H1 (cell line): ENCODE results near the gene AVPR2.

Source experiments
- BACH1 ChIP-seq: IDR thresholded peaks from 2 replicates; pipeline ENCODE4 v1.6.1; 2012; ENCODE audit warnings: low read length, improper control_type of control experiment
- CTCF ChIP-seq, 3 experiments: IDR thresholded peaks; 1 replicate in 2 of 3; 2 replicates in 1 of 3; pipeline versions ENCODE4 v1.5.1 to v1.6.1; 2011; ENCODE audit warnings: low read length in 3 of 3, mild to moderate bottlenecking in 3 of 3, inconsistent platforms in 2 of 3, low read depth in 1 of 3, moderate library complexity in 1 of 3; ENCODE audit not compliant: insufficient read depth in 1 of 3; ENCODE audit errors: control extremely low read depth in 1 of 3
- EP300 ChIP-seq, 2 experiments: IDR thresholded peaks; 1 replicate in 1 of 2; 2 replicates in 1 of 2; pipeline ENCODE4 v1.6.1; 2011 to 2012; ENCODE audit warnings: low read depth in 2 of 2, low read length in 2 of 2, mild to moderate bottlenecking in 2 of 2, borderline replicate concordance in 1 of 2, inconsistent platforms in 1 of 2, moderate library complexity in 1 of 2
- HDAC6 ChIP-seq: IDR thresholded peaks from one replicate; pipeline ENCODE4 v1.7.1; 2012; ENCODE audit warnings: low read depth, mild to moderate bottlenecking, inconsistent platforms, low read length, moderate library complexity
- JUN ChIP-seq: IDR thresholded peaks from 2 replicates; pipeline ENCODE4 v1.6.1; 2011; ENCODE audit warnings: low read depth, mild to moderate bottlenecking, improper control_type of control experiment, low read length
- POLR2A ChIP-seq, 2 experiments: IDR thresholded peaks; 1 replicate in 1 of 2; 2 replicates in 1 of 2; pipeline ENCODE4 v1.6.1; 2011; ENCODE audit warnings: low read depth in 2 of 2, low read length in 2 of 2, mild to moderate bottlenecking in 2 of 2; ENCODE audit errors: control extremely low read depth in 1 of 2
- POLR2AphosphoS5 ChIP-seq: IDR thresholded peaks from 2 replicates; pipeline ENCODE4 v1.6.1; 2011; ENCODE audit warnings: low read depth, low read length
- RAD21 ChIP-seq, 2 experiments: IDR thresholded peaks in 1 of 2; conservative IDR thresholded peaks in 1 of 2; 2 replicates each; pipeline ENCODE4 v1.6.1; 2011; ENCODE audit warnings: low read depth in 2 of 2, low read length in 2 of 2, improper control_type of control experiment in 1 of 2, inconsistent platforms in 1 of 2, mild to moderate bottlenecking in 1 of 2, moderate library complexity in 1 of 2
- RFX5 ChIP-seq: IDR thresholded peaks from 2 replicates; pipeline ENCODE4 v1.6.1; 2011; ENCODE audit warnings: low read depth, low read length, improper control_type of control experiment, borderline replicate concordance
- RXRA ChIP-seq: IDR thresholded peaks from 2 replicates; pipeline ENCODE4 v1.6.1; 2011; ENCODE audit warnings: low read depth, mild to moderate bottlenecking, low read length, moderate library complexity; ENCODE audit not compliant: insufficient read depth
- SIN3A ChIP-seq, 2 experiments: IDR thresholded peaks in 1 of 2; conservative IDR thresholded peaks in 1 of 2; 2 replicates each; pipeline ENCODE4 v1.6.1; 2011 to 2012; ENCODE audit warnings: low read length in 2 of 2, improper control_type of control experiment in 1 of 2, low read depth in 1 of 2, mild to moderate bottlenecking in 1 of 2
- SP1 ChIP-seq: IDR thresholded peaks from 2 replicates; pipeline ENCODE4 v1.6.1; 2011; ENCODE audit warnings: low read depth, low read length
- SP2 ChIP-seq: IDR thresholded peaks from 2 replicates; pipeline ENCODE4 v1.6.1; 2012; ENCODE audit warnings: mild to moderate bottlenecking, low read length, inconsistent platforms
- ZNF274 ChIP-seq: IDR thresholded peaks from 2 replicates; pipeline ENCODE4 v1.7.0; 2012; ENCODE audit warnings: low read length, borderline replicate concordance; ENCODE audit errors: extremely low read depth

GRCh38 chrX:153906126-153906917 lies 1.8 kb downstream of the AVPR2 start:
- TF ChIP-seq SIN3A (conservative IDR thresholded peaks at IDR 0.05 in 1 of 2, IDR thresholded peaks at IDR 0.05 in 1 of 2; ENCODE audit: low read depth in 1 of 2, low read length in 2 of 2) (no peak), CTCF (IDR thresholded peaks at IDR 0.05; ENCODE audit: control extremely low read depth in 1 of 3, insufficient read depth in 1 of 3, low read depth in 1 of 3, low read length in 3 of 3) (no peak), RAD21 (IDR thresholded peaks at IDR 0.05 in 1 of 2, conservative IDR thresholded peaks at IDR 0.05 in 1 of 2; ENCODE audit: low read depth in 2 of 2, low read length in 2 of 2) (no peak), SP2 (no peak), POLR2AphosphoS5 (no peak), POLR2A (IDR thresholded peaks at IDR 0.05; ENCODE audit: control extremely low read depth in 1 of 2, low read depth in 2 of 2, low read length in 2 of 2) (no peak), HDAC6 (no peak), RFX5 (no peak), JUN (no peak), BACH1 (no peak), ZNF274 (no peak), SP1 (no peak), RXRA (no peak), EP300 (IDR thresholded peaks at IDR 0.05; ENCODE audit: borderline replicate concordance in 1 of 2, low read depth in 2 of 2, low read length in 2 of 2) (no peak)
